OCI-LY1 (cell line): Measurements from ENCODE around the gene CCT8.

Source experiments
- CTCF ChIP-seq: fragments of 200-600 bp; sonication (generic), shearing (Covaris generic); IDR thresholded peaks from 2 replicates; pipeline ENCODE4 v1.5.1; 2017; ENCODE audit warnings: mild to moderate bottlenecking, antibody characterized with exemption, low read length, moderate library complexity, mixed read lengths
- EZH2 ChIP-seq: fragments of 200-600 bp; sonication (generic), shearing (Covaris generic); IDR thresholded peaks from 2 replicates; pipeline ENCODE4 v1.8.0; 2017; ENCODE audit warnings: borderline replicate concordance, mixed run types, mild to moderate bottlenecking, antibody characterized with exemption, low read length, moderate library complexity, mixed read lengths

- TF ChIP-seq EZH2 (no peak), CTCF (no peak)
These were observed 39.6 kb downstream of the CCT8 start for GRCh38 chr21:29033871-29034270.
